ENCODE results near the gene BORCS8. TPM values are rescaled to one million over a fixed set of nuclear protein-coding genes. Genes with fewer than 3 reads are reported as not detected.

BORCS8 gene
- 6.6 and 13.0 TPM in 2 replicates for total RNA-seq

GRCh38 chr19:19192078-19192882 is at the start of gene BORCS8, which contains the start of gene RFXANK:
TSS of gene BORCS8 (minus strand) at chr19:19192152. CDS start at chr19:19192117, 35 bp downstream.
TSS of gene RFXANK (plus strand) at chr19:19192258. CDS start at chr19:19193947, 1,689 bp downstream.

GRCh38 chr19:19211499-19212420 is 19.8 kb upstream of the BORCS8 start, which contains the start of gene NCAN:
TSS of gene NCAN (plus strand) at chr19:19211958. CDS start at chr19:19216954, 4,996 bp downstream.

GRCh38 chr19:19203012-19203856 is 11.3 kb upstream of the BORCS8 start, which contains the start of gene NR2C2AP:
TSS of gene NR2C2AP (minus strand) at chr19:19203414. CDS start at chr19:19203060, 354 bp downstream.

GRCh38 chr19:19170053-19170872 is 21.7 kb downstream of the BORCS8 start, which contains the start of gene MEF2B:
TSS of gene MEF2B (minus strand) at chr19:19170263. CDS start at chr19:19150735, 19,528 bp downstream.

GRCh38 chr19:19138109-19138981 is 53.6 kb downstream of the BORCS8 start, which contains the start of gene TMEM161A:
TSS of gene TMEM161A (minus strand) at chr19:19138478. CDS start at chr19:19138428, 50 bp downstream.

Other genes starting within 250 kb of the BORCS8 start
- gene SUGP2, start 158.6 kb downstream of the BORCS8 start, total RNA-seq, result 18.8 and 22.7 TPM in 2 replicates
- 56.9 and 71.3 TPM in 2 replicates for gene ARMC6, start 158.5 kb downstream of the BORCS8 start, total RNA-seq
- 1.3 and 1.4 TPM in 2 replicates for gene SLC25A42, start 128.2 kb downstream of the BORCS8 start, total RNA-seq
- gene TMEM161A, start 53.7 kb downstream of the BORCS8 start, total RNA-seq, result 34.1 and 44.3 TPM in 2 replicates
- gene MEF2B, start 21.9 kb downstream of the BORCS8 start, total RNA-seq, result 0.21 TPM in 1 of 2 replicates, not detected in the other
- 45.4 and 93.0 TPM in 2 replicates for gene RFXANK, start 106 bp upstream of the BORCS8 start, total RNA-seq
- 27.2 and 28.8 TPM in 2 replicates for gene NR2C2AP, start 11.3 kb upstream of the BORCS8 start, total RNA-seq
- not detected in 2 replicates for gene NCAN, start 19.8 kb upstream of the BORCS8 start, total RNA-seq
- gene TM6SF2, start 81.1 kb upstream of the BORCS8 start, total RNA-seq, result not detected in 2 replicates
- gene SUGP1, start 128.4 kb upstream of the BORCS8 start, total RNA-seq, result 10.2 and 15.9 TPM in 2 replicates
- 23.4 and 25.3 TPM in 2 replicates for gene MAU2, start 128.7 kb upstream of the BORCS8 start, total RNA-seq
- 36.0 and 61.7 TPM in 2 replicates for gene GATAD2A, start 213.5 kb upstream of the BORCS8 start, total RNA-seq

Data from tracheal epithelial cell (primary cell).